Neutrophil (primary cell): Measurements from ENCODE around the gene MIEF1.

ENCODE experiments used
- H3K27ac ChIP-seq: fragments of 200-600 bp; sonication (generic); 2 replicates; pipeline ENCODE4 v1.5.1; 2016; ENCODE audit warnings: mild to moderate bottlenecking, moderate library complexity
- H3K27me3 ChIP-seq: fragments of 200-600 bp; sonication (generic); 2 replicates; pipeline ENCODE4 v1.6.0; 2016; ENCODE audit warnings: mild to moderate bottlenecking
- H3K36me3 ChIP-seq: fragments of 200-600 bp; sonication (generic); 2 replicates; pipeline ENCODE4 v1.5.1; 2017
- H3K4me1 ChIP-seq, 2 experiments: fragments of 200-600 bp in 1 of 2; sonication (generic) in 1 of 2; 1 replicate in 1 of 2; 2 replicates in 1 of 2; pipeline versions ENCODE4 v1.5.1 to v1.6.1; 2013 to 2016; ENCODE audit warnings: low read depth in 1 of 2, low read length in 1 of 2, mild to moderate bottlenecking in 1 of 2, moderate library complexity in 1 of 2; ENCODE audit not compliant: control insufficient read depth in 1 of 2, insufficient read depth in 1 of 2
- H3K4me3 ChIP-seq, 2 experiments: fragments of 200-600 bp in 1 of 2; sonication (generic) in 1 of 2; 1 replicate in 1 of 2; 2 replicates in 1 of 2; pipeline ENCODE4 v1.5.1; 2013 to 2016; ENCODE audit warnings: low read depth in 1 of 2, low read length in 1 of 2, mild to moderate bottlenecking in 1 of 2, moderate library complexity in 1 of 2
- H3K9me3 ChIP-seq: fragments of 200-600 bp; sonication (generic); 2 replicates; pipeline ENCODE4 v1.5.1; 2016
- TF ChIP-seq, protein P1 (sequence below): fragments of 200-600 bp; sonication (generic); IDR thresholded peaks from 2 replicates; pipeline ENCODE4 v1.5.1; 2016; ENCODE audit warnings: antibody characterized with exemption

MIEF1 gene

DNA sequence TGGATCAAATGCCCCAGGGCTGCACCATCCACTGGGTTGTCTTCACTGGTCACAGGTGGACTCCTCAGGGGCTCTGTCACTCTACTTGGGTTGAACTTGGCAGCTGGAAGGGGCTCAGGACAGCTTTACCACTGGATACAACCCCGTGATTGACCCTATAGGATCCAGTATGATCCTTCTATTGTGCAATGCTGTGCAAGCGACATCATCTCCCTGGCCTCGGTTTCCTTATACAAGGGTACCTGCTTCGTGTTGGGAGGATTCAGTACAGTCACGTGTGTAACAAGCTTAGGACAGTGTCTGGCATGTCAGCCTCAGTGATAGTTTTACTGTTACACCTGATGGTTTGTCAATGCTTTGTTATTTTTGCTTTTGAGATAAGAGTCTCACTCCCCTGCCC is 20.5 kb upstream of the MIEF1 start:
- Histone ChIP-seq H3K4me1 (no peaks in the 10 kb centered on the region), H3K4me3 (no peak overlapping the region), H3K36me3 (no peaks in the 10 kb centered on the region), H3K27me3 (no peaks in the 10 kb centered on the region), H3K9me3 (no peaks in the 10 kb centered on the region), H3K27ac (no peak overlapping the region)
- TF ChIP-seq, protein P1, sequence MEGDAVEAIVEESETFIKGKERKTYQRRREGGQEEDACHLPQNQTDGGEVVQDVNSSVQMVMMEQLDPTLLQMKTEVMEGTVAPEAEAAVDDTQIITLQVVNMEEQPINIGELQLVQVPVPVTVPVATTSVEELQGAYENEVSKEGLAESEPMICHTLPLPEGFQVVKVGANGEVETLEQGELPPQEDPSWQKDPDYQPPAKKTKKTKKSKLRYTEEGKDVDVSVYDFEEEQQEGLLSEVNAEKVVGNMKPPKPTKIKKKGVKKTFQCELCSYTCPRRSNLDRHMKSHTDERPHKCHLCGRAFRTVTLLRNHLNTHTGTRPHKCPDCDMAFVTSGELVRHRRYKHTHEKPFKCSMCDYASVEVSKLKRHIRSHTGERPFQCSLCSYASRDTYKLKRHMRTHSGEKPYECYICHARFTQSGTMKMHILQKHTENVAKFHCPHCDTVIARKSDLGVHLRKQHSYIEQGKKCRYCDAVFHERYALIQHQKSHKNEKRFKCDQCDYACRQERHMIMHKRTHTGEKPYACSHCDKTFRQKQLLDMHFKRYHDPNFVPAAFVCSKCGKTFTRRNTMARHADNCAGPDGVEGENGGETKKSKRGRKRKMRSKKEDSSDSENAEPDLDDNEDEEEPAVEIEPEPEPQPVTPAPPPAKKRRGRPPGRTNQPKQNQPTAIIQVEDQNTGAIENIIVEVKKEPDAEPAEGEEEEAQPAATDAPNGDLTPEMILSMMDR, result no peak

DNA sequence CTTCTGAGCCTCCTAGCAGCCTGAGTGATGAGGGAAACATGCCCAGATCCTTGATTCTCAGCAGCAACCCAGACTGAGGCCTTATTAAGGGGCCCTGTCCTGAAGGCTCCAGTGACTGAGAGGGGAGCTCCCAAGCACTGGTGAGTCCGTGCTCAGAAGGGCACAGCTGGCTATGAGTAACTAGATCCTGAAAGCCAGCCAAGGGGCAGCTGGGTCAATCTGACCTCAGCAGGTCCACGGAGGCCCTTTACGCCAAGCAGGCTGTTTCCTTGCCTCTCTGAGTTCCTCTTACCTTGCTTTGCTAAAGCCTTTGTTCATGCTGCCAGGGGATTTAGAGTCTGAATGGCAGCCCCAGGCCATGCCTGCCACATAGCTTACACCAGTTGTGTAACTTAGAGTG is 19.3 kb upstream of the MIEF1 start:
- H3K36me3 ChIP-seq, result no peaks in the 10 kb centered on the region
- TF ChIP-seq, protein P1, result no peak
- no peaks in the 10 kb centered on the region for H3K27me3 ChIP-seq
- no peaks in the 10 kb centered on the region for H3K9me3 ChIP-seq
- no peak overlapping the region for H3K27ac ChIP-seq
- no peaks in the 10 kb centered on the region for H3K4me1 ChIP-seq
- no peak overlapping the region for H3K4me3 ChIP-seq

DNA sequence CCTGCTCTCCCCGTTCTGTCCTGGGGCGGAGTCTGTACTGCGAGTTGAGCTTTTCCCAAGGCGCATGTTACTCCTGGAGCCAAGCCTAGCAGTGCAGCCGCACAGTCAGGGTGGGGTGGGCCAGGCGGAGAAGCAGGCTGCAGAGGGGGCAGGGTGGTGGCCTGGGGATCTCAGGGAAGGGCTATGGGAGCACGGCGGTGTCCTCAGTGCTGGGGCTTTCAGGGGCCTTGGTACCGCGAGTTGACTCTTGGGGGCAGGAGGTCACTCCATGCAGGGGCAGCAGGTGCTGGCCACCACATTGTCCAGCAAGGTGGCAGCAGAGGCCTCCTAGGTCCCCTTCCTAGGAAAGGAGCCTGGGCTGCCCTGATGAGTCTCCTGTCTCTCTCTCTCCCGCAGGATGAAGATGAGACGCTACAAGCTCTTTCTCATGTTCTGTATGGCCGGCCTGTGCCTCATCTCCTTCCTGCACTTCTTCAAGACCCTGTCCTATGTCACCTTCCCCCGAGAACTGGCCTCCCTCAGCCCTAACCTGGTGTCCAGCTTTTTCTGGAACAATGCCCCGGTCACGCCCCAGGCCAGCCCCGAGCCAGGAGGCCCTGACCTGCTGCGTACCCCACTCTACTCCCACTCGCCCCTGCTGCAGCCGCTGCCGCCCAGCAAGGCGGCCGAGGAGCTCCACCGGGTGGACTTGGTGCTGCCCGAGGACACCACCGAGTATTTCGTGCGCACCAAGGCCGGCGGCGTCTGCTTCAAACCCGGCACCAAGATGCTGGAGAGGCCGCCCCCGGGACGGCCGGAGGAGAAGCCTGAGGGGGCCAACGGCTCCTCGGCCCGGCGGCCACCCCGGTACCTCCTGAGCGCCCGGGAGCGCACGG is 14.9 kb upstream of the MIEF1 start:
- no peaks in the 10 kb centered on the region for H3K9me3 ChIP-seq
- TF ChIP-seq, protein P1, result no peak
- no peaks in the 10 kb centered on the region for H3K27me3 ChIP-seq
- peaks cover 7 to 12% of the 10 kb centered on the region in 2 experiments for H3K4me1 ChIP-seq
- no peaks in the 10 kb centered on the region for H3K36me3 ChIP-seq
- H3K27ac ChIP-seq, result no peak overlapping the region
- no peak overlapping the region for H3K4me3 ChIP-seq

DNA sequence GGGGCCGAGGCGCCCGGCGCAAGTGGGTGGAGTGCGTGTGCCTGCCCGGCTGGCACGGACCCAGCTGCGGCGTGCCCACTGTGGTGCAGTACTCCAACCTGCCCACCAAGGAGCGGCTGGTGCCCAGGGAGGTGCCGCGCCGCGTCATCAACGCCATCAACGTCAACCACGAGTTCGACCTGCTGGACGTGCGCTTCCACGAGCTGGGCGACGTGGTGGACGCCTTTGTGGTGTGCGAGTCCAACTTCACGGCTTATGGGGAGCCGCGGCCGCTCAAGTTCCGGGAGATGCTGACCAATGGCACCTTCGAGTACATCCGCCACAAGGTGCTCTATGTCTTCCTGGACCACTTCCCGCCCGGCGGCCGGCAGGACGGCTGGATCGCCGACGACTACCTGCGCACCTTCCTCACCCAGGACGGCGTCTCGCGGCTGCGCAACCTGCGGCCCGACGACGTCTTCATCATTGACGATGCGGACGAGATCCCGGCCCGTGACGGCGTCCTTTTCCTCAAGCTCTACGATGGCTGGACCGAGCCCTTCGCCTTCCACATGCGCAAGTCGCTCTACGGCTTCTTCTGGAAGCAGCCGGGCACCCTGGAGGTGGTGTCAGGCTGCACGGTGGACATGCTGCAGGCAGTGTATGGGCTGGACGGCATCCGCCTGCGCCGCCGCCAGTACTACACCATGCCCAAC is 14.1 kb upstream of the MIEF1 start:
- H3K27me3 ChIP-seq, result no peaks in the 10 kb centered on the region
- TF ChIP-seq, protein P1, result no peak
- H3K9me3 ChIP-seq, result no peaks in the 10 kb centered on the region
- H3K4me1 ChIP-seq, result peaks cover 7 to 12% of the 10 kb centered on the region in 2 experiments
- no peak overlapping the region for H3K27ac ChIP-seq
- H3K36me3 ChIP-seq, result no peaks in the 10 kb centered on the region
- no peak overlapping the region for H3K4me3 ChIP-seq

DNA sequence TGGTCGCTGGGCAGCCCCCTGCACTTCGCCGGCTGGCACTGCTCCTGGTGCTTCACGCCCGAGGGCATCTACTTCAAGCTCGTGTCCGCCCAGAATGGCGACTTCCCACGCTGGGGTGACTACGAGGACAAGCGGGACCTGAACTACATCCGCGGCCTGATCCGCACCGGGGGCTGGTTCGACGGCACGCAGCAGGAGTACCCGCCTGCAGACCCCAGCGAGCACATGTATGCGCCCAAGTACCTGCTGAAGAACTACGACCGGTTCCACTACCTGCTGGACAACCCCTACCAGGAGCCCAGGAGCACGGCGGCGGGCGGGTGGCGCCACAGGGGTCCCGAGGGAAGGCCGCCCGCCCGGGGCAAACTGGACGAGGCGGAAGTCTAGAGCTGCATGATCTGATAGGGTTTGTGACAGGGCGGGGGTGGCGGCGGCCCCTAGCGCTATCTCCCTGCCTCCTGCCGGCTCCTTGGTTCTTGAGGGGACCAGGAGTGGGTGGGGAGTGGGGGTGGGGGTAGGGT is 13.5 kb upstream of the MIEF1 start:
- no peak overlapping the region for H3K4me3 ChIP-seq
- H3K27ac ChIP-seq, result no peak overlapping the region
- H3K4me1 ChIP-seq, result peaks cover 7 to 12% of the 10 kb centered on the region in 2 experiments
- no peaks in the 10 kb centered on the region for H3K9me3 ChIP-seq
- TF ChIP-seq, protein P1, result no peak
- no peaks in the 10 kb centered on the region for H3K36me3 ChIP-seq
- H3K27me3 ChIP-seq, result no peaks in the 10 kb centered on the region
